GM23248 (cell line): Measurements from ENCODE around the gene EVI2A. TPM values are rescaled to one million over a fixed set of nuclear protein-coding genes. Genes with fewer than 3 reads are reported as not detected.
A peak's percentile ranks its signal among the peaks of the same experiment; 100 is the strongest.
"Not testable (repeated sequence)": the region's sequence is repeated elsewhere in the genome, so short reads cannot be mapped to it uniquely, and the experiment has no call there.

Experiments used
- DNase-seq: peaks from one replicate; pipeline ENCODE4 v3.0.0-alpha.2; 2015
- H2AFZ ChIP-seq: fragments of 200-600 bp; sonication (generic); 2 replicates; pipeline ENCODE4 v1.6.1; 2016; ENCODE audit warnings: antibody characterized with exemption
- H3F3A ChIP-seq: fragments of 200-600 bp; sonication (generic); 2 replicates; pipeline ENCODE4 v1.6.1; 2016; ENCODE audit warnings: mild to moderate bottlenecking, antibody characterized with exemption, mixed run types; ENCODE audit not compliant: insufficient read depth
- H3K27ac ChIP-seq: fragments of 200-600 bp; sonication (generic); 2 replicates; pipeline ENCODE4 v1.5.1; 2016; ENCODE audit warnings: mild to moderate bottlenecking
- H3K27me3 ChIP-seq: fragments of 200-600 bp; sonication (generic); replicated peaks from 2 replicates; pipeline ENCODE4 v1.6.1; 2016; ENCODE audit warnings: mild to moderate bottlenecking; ENCODE audit not compliant: insufficient read depth
- H3K36me3 ChIP-seq: fragments of 200-600 bp; sonication (generic); 2 replicates; pipeline ENCODE4 v1.6.1; 2016; ENCODE audit warnings: low read depth, mild to moderate bottlenecking
- H3K4me1 ChIP-seq: fragments of 200-600 bp; sonication (generic); 2 replicates; pipeline ENCODE4 v1.6.1; 2016; ENCODE audit warnings: mild to moderate bottlenecking; ENCODE audit not compliant: insufficient read depth
- H3K4me2 ChIP-seq: fragments of 200-600 bp; sonication (generic); one replicate; pipeline ENCODE4 v1.6.1; 2016; ENCODE audit warnings: mild to moderate bottlenecking; ENCODE audit not compliant: unreplicated experiment
- H3K4me3 ChIP-seq: fragments of 200-600 bp; sonication (generic); 2 replicates; pipeline ENCODE4 v1.5.1; 2016; ENCODE audit warnings: mild to moderate bottlenecking
- H3K79me2 ChIP-seq: fragments of 200-600 bp; sonication (generic); 2 replicates; pipeline ENCODE4 v1.6.1; 2016; ENCODE audit warnings: mild to moderate bottlenecking; ENCODE audit not compliant: insufficient read depth
- H3K9ac ChIP-seq: fragments of 200-600 bp; sonication (generic); 2 replicates; pipeline ENCODE4 v1.6.1; 2016; ENCODE audit warnings: mild to moderate bottlenecking
- H3K9me2 ChIP-seq: fragments of 200-600 bp; sonication (generic); 2 replicates; pipeline ENCODE4 v1.6.1; 2016; ENCODE audit warnings: mixed run types, mild to moderate bottlenecking, moderate library complexity; ENCODE audit not compliant: insufficient read depth
- H3K9me3 ChIP-seq: fragments of 200-600 bp; sonication (generic); one replicate; pipeline ENCODE4 v1.6.1; 2017; ENCODE audit warnings: low read depth
- H4K20me1 ChIP-seq: fragments of 200-600 bp; sonication (generic); 2 replicates; pipeline ENCODE4 v1.6.0; 2016; ENCODE audit not compliant: insufficient read depth
- EZH2 ChIP-seq: fragments of 200-600 bp; sonication (generic); IDR thresholded peaks from 2 replicates; pipeline ENCODE4 v1.6.1; 2018; ENCODE audit warnings: antibody characterized with exemption, mild to moderate bottlenecking; ENCODE audit not compliant: insufficient read depth, poor library complexity, severe bottlenecking
- EZH2phosphoT487 ChIP-seq: fragments of 200-600 bp; sonication (generic); IDR thresholded peaks from 2 replicates; pipeline ENCODE4 v1.6.1; 2018; ENCODE audit warnings: antibody characterized with exemption, moderate library complexity, mild to moderate bottlenecking, low read depth; ENCODE audit not compliant: insufficient read depth
- WGBS, 2 experiments: methylation state at CpG; one replicate each; pipeline ENCODE4 v1.1.6; 2015 to 2017; ENCODE audit warnings: low lambda C conversion rate in 2 of 2, low coverage in 1 of 2; ENCODE audit errors: missing lambda C conversion rate in 2 of 2; 5-methylcytosine and 5-hydroxymethylcytosine counted together
- in situ Hi-C: fragments of 300-500 bp; cut with MboI; formaldehyde crosslinking; loops from 2 replicates; pipeline ENCODE4 v1.15.0; 2020
- polyA plus RNA-seq: library from polyadenylated mRNA; unstranded; fragments of >200 nt; fragmentation: Nextera tagmentation; extraction: Ambion mirVana; gene quantifications from 2 replicates; pipeline ENCODE4 v1.2.1, GENCODE V29; 2016
- total RNA-seq: library from RNA; depleted of rRNA; stranded (reverse); fragments of >200 nt; shearing (Covaris generic); gene quantifications from 2 replicates; pipeline ENCODE4 v1.2.3, GENCODE V29; 2014

Gene EVI2A
- total and polyA plus RNA-seq, 2 experiments from 2014 or later: 0.40 to 0.86 TPM

- Histone ChIP-seq H3K4me2 (no peak overlapping the region), H3K4me1 (no peaks in the 10 kb centered on the region), H3K79me2 (no peaks in the 10 kb centered on the region), H3K36me3 (peaks cover 63% of the 10 kb centered on the region), H3K9me3 (no peaks in the 10 kb centered on the region), H3F3A (no peaks in the 10 kb centered on the region), H3K4me3 (no peak overlapping the region), H3K27ac (no peak overlapping the region), H3K9me2 (no peaks in the 10 kb centered on the region), H3K9ac (no peak overlapping the region), H3K27me3 (no peaks in the 10 kb centered on the region), H2AFZ (no peak overlapping the region), H4K20me1 (no peaks in the 10 kb centered on the region)
- in situ Hi-C loops: loop anchor here (25.0 kb wide), 1 partner anchor 346 kb away; no protein-coding TSS in a partner anchor
- no peak for DNase-seq
- WGBS, 2 experiments: 72 to 78% methylated on average over 3 of the region's 3 CpGs
- TF ChIP-seq EZH2phosphoT487 (no peak), EZH2 (no peak)
These were observed 36.5 kb upstream of the EVI2A start for GRCh38 chr17:31357839-31358394.

DNA sequence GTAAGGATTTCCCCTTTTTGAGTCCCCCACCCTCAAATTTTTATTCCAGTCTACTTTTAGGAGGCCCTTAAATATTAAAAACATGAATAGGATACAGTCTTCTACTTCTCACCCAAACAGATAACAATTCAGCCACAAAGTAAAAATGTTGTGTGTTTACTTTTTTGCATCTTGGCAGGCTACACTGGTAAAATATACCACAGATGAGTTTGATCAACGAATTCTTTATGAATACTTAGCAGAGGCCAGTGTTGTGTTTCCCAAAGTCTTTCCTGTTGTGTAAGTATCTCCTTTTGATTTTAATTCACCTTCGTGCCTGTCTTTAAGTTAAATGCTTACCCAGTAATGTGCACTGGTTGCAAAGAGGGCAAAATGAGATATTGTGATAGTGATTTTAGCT lies 35.7 kb upstream of the EVI2A start:
- H3K9ac ChIP-seq: no peak overlapping the region
- H3K4me2 ChIP-seq: no peak overlapping the region
- no peak overlapping the region for H3K4me3 ChIP-seq
- H4K20me1 ChIP-seq: no peaks in the 10 kb centered on the region
- TF ChIP-seq EZH2phosphoT487 (no peak), EZH2 (no peak)
- in situ Hi-C loops: loop anchor here (25.0 kb wide), 1 partner anchor 345 kb away; no protein-coding TSS in a partner anchor
- no peak overlapping the region for H3K27ac ChIP-seq
- no peaks in the 10 kb centered on the region for H3K9me3 ChIP-seq
- no peaks in the 10 kb centered on the region for H3K27me3 ChIP-seq
- no peaks in the 10 kb centered on the region for H3K79me2 ChIP-seq
- H2AFZ ChIP-seq: no peak overlapping the region
- WGBS, 2 experiments: 34 to 46% methylated on average over 2 of the region's 2 CpGs
- no peaks in the 10 kb centered on the region for H3F3A ChIP-seq
- no peaks in the 10 kb centered on the region for H3K4me1 ChIP-seq
- no peak for DNase-seq
- H3K9me2 ChIP-seq: no peaks in the 10 kb centered on the region
- peaks cover 68% of the 10 kb centered on the region for H3K36me3 ChIP-seq

- H3F3A ChIP-seq: no peaks in the 10 kb centered on the region
- peaks cover 68% of the 10 kb centered on the region for H3K36me3 ChIP-seq
- no peaks in the 10 kb centered on the region for H3K27me3 ChIP-seq
- no peaks in the 10 kb centered on the region for H3K4me1 ChIP-seq
- 27 to 49% methylated on average over 1 of the region's 1 CpG for WGBS, 2 experiments
- no peak overlapping the region for H2AFZ ChIP-seq
- no peak overlapping the region for H3K27ac ChIP-seq
- no peaks in the 10 kb centered on the region for H3K9me2 ChIP-seq
- DNase-seq: peak; percentile 3
- H3K4me3 ChIP-seq: no peak overlapping the region
- no peaks in the 10 kb centered on the region for H4K20me1 ChIP-seq
- in situ Hi-C loops: loop anchor here (25.0 kb wide), 1 partner anchor 344 kb away; no protein-coding TSS in a partner anchor
- H3K9me3 ChIP-seq: no peaks in the 10 kb centered on the region
- H3K9ac ChIP-seq: no peak overlapping the region
- H3K4me2 ChIP-seq: no peak overlapping the region
- no peaks in the 10 kb centered on the region for H3K79me2 ChIP-seq
- TF ChIP-seq EZH2: no peak
- no peak for TF ChIP-seq EZH2phosphoT487
These were observed 34.5 kb upstream of the EVI2A start for GRCh38 chr17:31355935-31356334.

DNA sequence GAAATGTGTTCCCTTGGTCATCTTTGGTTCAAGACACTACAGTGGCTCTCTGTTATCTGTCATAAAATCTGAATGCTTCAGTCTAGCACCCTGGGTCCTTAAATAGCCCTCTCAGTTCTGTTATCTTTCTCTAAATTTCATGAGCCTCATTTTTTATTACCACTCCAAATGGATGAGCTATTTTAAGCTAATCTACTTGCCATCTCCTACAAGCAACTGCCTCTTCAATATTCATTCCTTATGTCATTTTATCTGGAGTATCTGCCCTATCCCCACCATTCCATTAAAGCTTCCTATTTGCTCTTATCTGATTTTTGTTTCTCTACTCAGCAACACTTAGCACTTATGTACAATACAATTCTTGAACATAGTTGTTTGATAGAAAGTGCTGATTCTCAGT lies 28.0 kb upstream of the EVI2A start:
- Histone ChIP-seq H3K4me1 (no peaks in the 10 kb centered on the region), H3K4me2 (no peak overlapping the region), H3K4me3 (no peak overlapping the region), H3K9me3 (no peaks in the 10 kb centered on the region), H3K9ac (no peak overlapping the region), H4K20me1 (no peaks in the 10 kb centered on the region), H2AFZ (no peak overlapping the region), H3K27ac (no peak overlapping the region), H3K79me2 (no peaks in the 10 kb centered on the region), H3F3A (no peaks in the 10 kb centered on the region), H3K36me3 (peaks cover 43% of the 10 kb centered on the region), H3K27me3 (no peaks in the 10 kb centered on the region), H3K9me2 (no peaks in the 10 kb centered on the region)
- DNase-seq: no peak
- in situ Hi-C loops: no loop called here
- TF ChIP-seq EZH2: no peak
- TF ChIP-seq EZH2phosphoT487: no peak

DNA sequence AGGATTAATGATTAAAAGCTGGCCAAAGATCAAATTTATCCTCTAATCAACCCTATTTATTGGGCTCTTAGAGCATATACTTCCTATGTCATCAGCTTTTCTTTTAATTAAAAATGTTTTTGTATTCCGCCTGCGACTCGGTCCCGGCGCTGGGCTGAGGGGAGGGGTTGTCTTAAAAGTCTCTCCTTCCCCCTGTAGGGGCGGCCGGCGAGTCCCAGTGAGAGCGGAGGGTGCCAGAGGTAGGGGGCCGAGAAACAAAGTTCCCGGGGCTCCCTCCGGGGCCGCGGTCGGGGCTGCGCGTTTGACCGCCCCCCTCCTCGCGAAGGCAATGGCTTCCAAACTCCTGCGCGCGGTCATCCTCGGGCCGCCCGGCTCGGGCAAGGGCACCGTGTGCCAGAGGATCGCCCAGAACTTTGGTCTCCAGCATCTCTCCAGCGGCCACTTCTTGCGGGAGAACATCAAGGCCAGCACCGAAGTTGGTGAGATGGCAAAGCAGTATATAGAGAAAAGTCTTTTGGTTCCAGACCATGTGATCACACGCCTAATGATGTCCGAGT lies 23.8 kb upstream of the EVI2A start:
- H3K36me3 ChIP-seq: peaks cover 21% of the 10 kb centered on the region
- H3K27ac ChIP-seq, H3K9me2 ChIP-seq, DNase-seq, in situ Hi-C loops, H3K4me1 ChIP-seq, H3F3A ChIP-seq, H3K4me2 ChIP-seq, H3K27me3 ChIP-seq, H2AFZ ChIP-seq, H3K9me3 ChIP-seq, H3K4me3 ChIP-seq, H4K20me1 ChIP-seq, H3K79me2 ChIP-seq, H3K9ac ChIP-seq: not testable (repeated sequence)
- 85 to 86% methylated on average over 16 to 25 of the region's 34 CpGs for WGBS, 2 experiments
